H9 (cell line): Measurements from ENCODE around the gene ATP6V0B. TPM values are rescaled to one million over a fixed set of nuclear protein-coding genes. Genes with fewer than 3 reads are reported as not detected.
A peak's percentile ranks its signal among the peaks of the same experiment; 100 is the strongest.

Source experiments
- DNase-seq: peaks from one replicate; pipeline ENCODE4 v3.0.0-alpha.2; 2017
- H2AFZ ChIP-seq: one replicate; pipeline ENCODE4 v1.6.1; 2013; ENCODE audit warnings: mild to moderate bottlenecking, low read length, control low read depth, moderate library complexity
- H2AK5ac ChIP-seq: 2 replicates; pipeline ENCODE4 v1.6.1; 2013; ENCODE audit warnings: low read length, control low read depth, mixed read lengths; ENCODE audit not compliant: insufficient read length
- H2BK120ac ChIP-seq: one replicate; pipeline ENCODE4 v1.6.1; 2013; ENCODE audit warnings: low read depth, mild to moderate bottlenecking, low read length, control low read depth, inconsistent platforms; ENCODE audit not compliant: poor library complexity, severe bottlenecking
- H2BK12ac ChIP-seq: 2 replicates; pipeline ENCODE4 v1.6.1; 2013; ENCODE audit warnings: low read length, control low read depth, mixed read lengths, low read depth; ENCODE audit not compliant: insufficient read length
- H2BK15ac ChIP-seq: 2 replicates; pipeline ENCODE4 v1.6.1; 2013; ENCODE audit warnings: low read depth, low read length, control low read depth
- H2BK20ac ChIP-seq: one replicate; pipeline ENCODE4 v1.6.1; 2013; ENCODE audit warnings: low read depth, mild to moderate bottlenecking, low read length, control low read depth, inconsistent platforms; ENCODE audit not compliant: poor library complexity, severe bottlenecking
- H2BK5ac ChIP-seq: 2 replicates; pipeline ENCODE4 v1.6.1; 2013; ENCODE audit warnings: low read length, control low read depth, mixed read lengths; ENCODE audit not compliant: insufficient read length
- H3K14ac ChIP-seq: 2 replicates; pipeline ENCODE4 v1.6.1; 2013; ENCODE audit warnings: low read length, control low read depth; ENCODE audit not compliant: insufficient read depth
- H3K18ac ChIP-seq: 2 replicates; pipeline ENCODE4 v1.6.1; 2013; ENCODE audit warnings: low read depth, mild to moderate bottlenecking, mixed read lengths, low read length, control low read depth; ENCODE audit not compliant: insufficient read length
- H3K23ac ChIP-seq: 2 replicates; pipeline ENCODE4 v1.6.1; 2013; ENCODE audit warnings: low read length, control low read depth, mixed read lengths, low read depth; ENCODE audit not compliant: insufficient read length
- H3K23me2 ChIP-seq: 2 replicates; pipeline ENCODE4 v1.6.1; 2013; ENCODE audit warnings: low read depth, mild to moderate bottlenecking, mixed read lengths, low read length, control low read depth; ENCODE audit not compliant: insufficient read length, poor library complexity, severe bottlenecking
- H3K27ac ChIP-seq: 2 replicates; pipeline ENCODE4 v1.5.1; 2013; ENCODE audit warnings: low read length, control low read depth, mixed read lengths, low read depth; ENCODE audit not compliant: insufficient read length
- H3K27me3 ChIP-seq: 2 replicates; pipeline ENCODE4 v1.6.1; 2013; ENCODE audit warnings: low read length, control low read depth, inconsistent platforms; ENCODE audit not compliant: insufficient read depth
- H3K4ac ChIP-seq: 2 replicates; pipeline ENCODE4 v1.6.1; 2013; ENCODE audit warnings: low read depth, mild to moderate bottlenecking, control low read depth, inconsistent platforms, low read length, moderate library complexity
- H3K4me1 ChIP-seq: 2 replicates; pipeline ENCODE4 v1.6.1; 2013; ENCODE audit warnings: low read length, control low read depth, inconsistent platforms; ENCODE audit not compliant: insufficient read depth
- H3K4me2 ChIP-seq: 2 replicates; pipeline ENCODE4 v1.6.1; 2013; ENCODE audit warnings: low read length, control low read depth, mixed read lengths; ENCODE audit not compliant: insufficient read length, insufficient read depth
- H3K56ac ChIP-seq: 2 replicates; pipeline ENCODE4 v1.6.1; 2013; ENCODE audit warnings: low read depth, mild to moderate bottlenecking, mixed read lengths, low read length, control low read depth; ENCODE audit not compliant: insufficient read length
- H3K79me1 ChIP-seq: 2 replicates; pipeline ENCODE4 v1.6.1; 2013; ENCODE audit warnings: low read depth, mild to moderate bottlenecking, moderate library complexity, low read length, control low read depth, inconsistent platforms; ENCODE audit not compliant: insufficient read depth, poor library complexity, severe bottlenecking
- H3K79me2 ChIP-seq: 2 replicates; pipeline ENCODE4 v1.6.1; 2013; ENCODE audit warnings: low read length, control low read depth, inconsistent platforms; ENCODE audit not compliant: insufficient read depth
- H3K9ac ChIP-seq: 2 replicates; pipeline ENCODE4 v1.6.1; 2013; ENCODE audit warnings: low read length, control low read depth, mixed read lengths; ENCODE audit not compliant: insufficient read length; ENCODE audit errors: extremely low read depth
- H3K9me3 ChIP-seq: one replicate; pipeline ENCODE4 v1.6.1; 2013; ENCODE audit warnings: low read depth, low read length, inconsistent platforms; ENCODE audit not compliant: control insufficient read depth
- H3T11ph ChIP-seq: one replicate; pipeline ENCODE4 v1.6.1; 2013; ENCODE audit warnings: mild to moderate bottlenecking, low read length, control low read depth, inconsistent platforms
- H4K20me1 ChIP-seq: one replicate; pipeline ENCODE4 v1.6.1; 2013; ENCODE audit not compliant: control insufficient read depth, insufficient read length, insufficient read depth
- H4K5ac ChIP-seq: 2 replicates; pipeline ENCODE4 v1.6.1; 2013; ENCODE audit warnings: low read depth, mild to moderate bottlenecking, mixed read lengths, low read length, control low read depth; ENCODE audit not compliant: insufficient read length
- H4K8ac ChIP-seq: replicated peaks from 2 replicates; pipeline ENCODE4 v1.6.1; 2013; ENCODE audit warnings: low read length, control low read depth, mixed read lengths, low read depth; ENCODE audit not compliant: insufficient read length
- H4K91ac ChIP-seq: 2 replicates; pipeline ENCODE4 v1.6.1; 2013; ENCODE audit warnings: low read depth, mild to moderate bottlenecking, moderate library complexity, mixed read lengths, low read length, control low read depth; ENCODE audit not compliant: insufficient read length
- H3K27ac Mint-ChIP-seq, 3 experiments: 2 replicates in 2 of 3; 3 replicates in 1 of 3; pipeline ENCODE4 v1.8.0; 2020 to 2021; ENCODE audit warnings: mixed read lengths in 3 of 3, mild to moderate bottlenecking in 1 of 3, moderate library complexity in 1 of 3
- H3K27me3 Mint-ChIP-seq: 2 replicates; pipeline ENCODE4 v1.8.0; 2021; ENCODE audit warnings: low read depth, mild to moderate bottlenecking, moderate library complexity, mixed read lengths
- H3K36me3 Mint-ChIP-seq, 3 experiments: 2 replicates in 2 of 3; 3 replicates in 1 of 3; pipeline ENCODE4 v1.8.0; 2020 to 2021; ENCODE audit warnings: low read depth in 3 of 3, mixed read lengths in 3 of 3; ENCODE audit not compliant: insufficient read depth in 1 of 3
- H3K4me1 Mint-ChIP-seq, 2 experiments: 2 replicates each; pipeline ENCODE4 v1.8.0; 2020; ENCODE audit warnings: mixed read lengths in 2 of 2
- H3K4me3 Mint-ChIP-seq, 2 experiments: 2 replicates in 1 of 2; 3 replicates in 1 of 2; pipeline ENCODE4 v1.8.0; 2020 to 2021; ENCODE audit warnings: mild to moderate bottlenecking in 2 of 2, mixed read lengths in 2 of 2, moderate library complexity in 1 of 2
- H3K9me3 Mint-ChIP-seq, 2 experiments: 2 replicates in 1 of 2; 3 replicates in 1 of 2; pipeline ENCODE4 v1.8.0; 2020; ENCODE audit warnings: mild to moderate bottlenecking in 2 of 2, mixed read lengths in 2 of 2, moderate library complexity in 1 of 2
- CTCF ChIP-seq: fragments of 200-600 bp; sonication (generic); conservative IDR thresholded peaks from 3 replicates; pipeline ENCODE4 v1.8.0; 2021; ENCODE audit warnings: antibody characterized with exemption, mild to moderate bottlenecking
- WGBS: extraction: QIAGEN DNeasy Blood & Tissue Kit; methylation state at CpG from one replicate; pipeline ENCODE4 v1.1.7; 2013; ENCODE audit warnings: missing lambda C conversion rate, low lambda C conversion rate, mixed read lengths; ENCODE audit not compliant: insufficient read length; ENCODE audit errors: extremely low coverage; 5-methylcytosine and 5-hydroxymethylcytosine counted together
- total RNA-seq: library from RNA; stranded (reverse); gene quantifications from 2 replicates; pipeline ENCODE4 v1.2.1, GENCODE V29; 2021

Gene ATP6V0B
- total RNA-seq, 1 experiment from 2014 or later = 131 TPM

- Mint-ChIP-seq H3K4me1 (peaks cover 16 to 23% of the 10 kb centered on the region in 2 experiments), H3K27me3 (peaks cover 6% of the 10 kb centered on the region), H3K4me3 (peak overlapping the region; percentile 81 to 93), H3K9me3 (no peaks in the 10 kb centered on the region), H3K36me3 (peaks cover 5 to 6% (median 6%) of the 10 kb centered on the region in 3 experiments; a peak in 5 of 7 replicates), H3K27ac (peak overlapping the region in 2 of 3 experiments; percentile 52 to 93; a peak in 3 of 7 replicates)
- peaks cover 10% of the 10 kb centered on the region for H3K23me2 ChIP-seq
- H3K79me2 ChIP-seq = no peaks in the 10 kb centered on the region
- H2AK5ac ChIP-seq = no peak overlapping the region
- H2BK20ac ChIP-seq = no peak overlapping the region
- no peaks in the 10 kb centered on the region for H4K20me1 ChIP-seq
- no peak overlapping the region for H4K8ac ChIP-seq
- H3K56ac ChIP-seq = no peak overlapping the region
- no peak overlapping the region for H2BK15ac ChIP-seq
- no peak overlapping the region for H3K18ac ChIP-seq
- WGBS = no CpG with 5 or more reads among the region's 11 CpGs
- no peak overlapping the region for H3K9ac ChIP-seq
- H3K4ac ChIP-seq = no peak overlapping the region
- no peak overlapping the region for H3K27ac ChIP-seq
- H2BK5ac ChIP-seq = no peak overlapping the region
- H4K5ac ChIP-seq = no peak overlapping the region
- H2BK12ac ChIP-seq = no peak overlapping the region
- no peak overlapping the region for H4K91ac ChIP-seq
- no peaks in the 10 kb centered on the region for H3K4me1 ChIP-seq
- H2BK120ac ChIP-seq = no peak overlapping the region
- no peak overlapping the region for H2AFZ ChIP-seq
- no peak overlapping the region for H3T11ph ChIP-seq
- H3K4me2 ChIP-seq = peak overlapping the region; percentile 80
- H3K9me3 ChIP-seq = no peaks in the 10 kb centered on the region
- no peak overlapping the region for H3K23ac ChIP-seq
- no peaks in the 10 kb centered on the region for H3K79me1 ChIP-seq
- no peak overlapping the region for H3K14ac ChIP-seq
- no peak for TF ChIP-seq CTCF
- no peak for DNase-seq
- H3K27me3 ChIP-seq = no peaks in the 10 kb centered on the region
Measured at GRCh38 chr1:43992232-43992995, 17.7 kb downstream of the ATP6V0B start.
